ENCODE data around the gene KLK1.

The KLK1 gene

DNA sequence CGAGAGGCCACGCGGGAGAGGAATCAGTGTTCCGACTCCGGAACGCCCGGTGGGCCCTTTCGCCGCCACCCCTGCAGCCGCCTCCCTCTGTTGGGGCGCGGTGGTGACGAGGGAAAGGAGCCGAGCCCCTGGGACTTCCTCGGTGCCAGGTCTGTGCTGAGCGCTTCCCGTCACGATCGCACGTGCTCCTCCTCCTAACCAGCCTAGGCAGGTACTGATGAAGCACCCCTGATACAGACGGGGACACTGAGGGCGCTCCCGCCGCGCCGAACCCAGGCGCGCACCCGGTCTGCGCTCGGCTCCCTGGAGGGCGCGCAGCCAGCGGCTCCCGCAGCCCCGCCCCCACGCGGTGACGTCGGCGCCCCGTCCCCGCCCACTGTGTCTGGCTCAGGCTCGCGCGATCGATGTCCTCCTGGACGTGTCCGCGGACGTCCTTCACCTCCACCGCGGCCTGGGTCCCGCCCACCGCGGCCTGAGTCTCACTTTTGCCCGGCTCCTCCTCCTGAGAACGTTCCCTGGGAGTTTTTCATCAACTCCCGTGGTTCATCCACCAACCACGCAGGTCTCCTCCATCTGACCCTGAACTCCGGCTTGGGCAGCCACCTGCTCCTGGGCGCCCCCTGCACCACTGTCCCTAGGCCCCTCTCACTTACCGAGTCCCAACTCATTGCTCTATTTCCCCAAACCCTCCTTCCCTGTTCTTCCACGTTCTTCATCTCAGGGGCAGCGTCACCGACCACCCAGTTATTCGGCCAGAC is 12.4 kb upstream of the KLK1 start:
- DNase-seq: peak; percentile 91

DNA sequence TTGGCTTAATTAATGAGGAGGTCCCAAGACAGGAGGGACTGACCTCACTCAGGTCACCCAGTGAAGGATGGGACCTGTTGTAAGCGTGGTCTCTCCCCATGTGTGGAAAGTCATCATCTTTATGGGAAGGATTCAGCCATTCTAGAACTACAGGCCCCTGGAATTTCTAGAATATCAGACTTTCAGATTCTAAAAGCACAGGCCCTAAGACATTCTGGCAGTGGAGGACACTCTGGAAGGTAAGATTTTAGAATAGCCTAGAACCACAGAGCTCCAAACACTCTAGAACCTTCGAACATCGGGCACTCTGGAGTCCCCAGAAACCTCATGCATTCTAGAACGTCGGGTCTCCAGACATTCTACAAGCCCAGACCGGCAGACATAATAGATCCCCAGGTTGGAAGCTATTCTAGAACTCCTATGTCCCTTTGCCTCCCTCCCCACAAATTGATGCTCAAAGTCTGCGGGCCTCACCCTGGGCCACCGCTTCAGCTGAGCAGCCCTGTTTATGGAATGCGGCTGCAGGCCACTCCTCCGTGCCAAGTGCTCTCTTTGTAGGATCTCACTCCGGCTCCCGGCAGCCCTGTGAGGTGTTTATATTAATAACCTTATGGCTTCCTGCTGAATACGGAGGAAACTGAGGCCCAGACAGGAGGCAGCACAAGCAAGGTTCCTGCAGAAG is 11.7 kb upstream of the KLK1 start:
- DNase-seq: peak; percentile 70

DNA sequence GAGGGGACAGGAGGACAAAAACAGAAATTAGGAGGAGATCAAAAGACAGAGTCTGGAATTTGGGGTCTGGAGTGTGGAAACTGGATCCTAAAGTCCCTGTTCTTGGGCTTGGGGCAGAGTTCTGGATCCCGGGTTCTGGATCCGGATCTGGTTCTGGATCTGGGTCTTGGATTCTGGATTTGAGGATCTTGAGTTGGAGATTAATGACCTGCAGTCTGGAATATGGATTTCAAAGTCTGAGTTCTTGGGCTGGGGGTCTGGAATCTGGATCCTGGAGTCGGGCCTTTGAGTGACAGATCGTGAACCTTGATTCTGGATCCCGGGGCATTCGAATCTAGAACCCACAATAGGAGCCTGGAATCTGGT is 10.2 kb upstream of the KLK1 start:
- DNase-seq: no peak

DNA sequence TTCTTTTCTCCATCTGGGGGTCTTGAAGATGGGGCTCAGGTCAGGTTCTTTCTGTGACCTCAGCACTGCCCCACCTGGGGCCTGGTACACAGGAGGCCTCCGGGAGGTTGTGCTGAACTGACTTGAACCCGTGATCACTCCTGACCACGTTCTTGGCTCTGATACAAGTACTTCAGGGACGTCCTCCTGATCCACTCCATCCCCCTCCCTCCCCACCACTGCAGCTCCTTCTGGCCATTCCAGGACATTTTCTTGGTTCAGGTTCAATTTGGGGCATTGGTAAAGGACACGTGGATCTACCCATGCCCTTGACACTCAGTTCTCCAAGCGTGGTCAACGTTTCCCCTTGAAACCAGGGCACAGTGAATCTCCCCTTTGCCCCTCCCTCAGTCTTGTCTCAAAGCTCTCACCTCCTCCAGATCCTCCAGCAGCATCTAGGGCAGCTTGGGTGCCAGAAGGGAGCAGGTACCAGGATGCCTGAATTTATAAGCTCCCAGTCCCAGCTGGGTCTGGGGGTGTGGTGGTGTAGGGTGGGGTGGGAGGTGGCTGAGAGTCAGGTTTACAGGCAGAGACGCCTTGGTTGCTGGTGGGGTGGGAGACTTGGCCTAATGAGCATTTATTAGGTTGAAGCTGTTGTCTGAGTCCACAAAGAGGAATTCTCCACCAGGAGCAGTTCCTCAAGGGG is 9.7 kb upstream of the KLK1 start, which contains the start of gene KLK15:
TSS of gene KLK15 (minus strand) at position 458 of the 685 bp plus-strand sequence. CDS start 2,082 bp downstream, outside the sequence.
- DNase-seq: peak; percentile 38

DNA sequence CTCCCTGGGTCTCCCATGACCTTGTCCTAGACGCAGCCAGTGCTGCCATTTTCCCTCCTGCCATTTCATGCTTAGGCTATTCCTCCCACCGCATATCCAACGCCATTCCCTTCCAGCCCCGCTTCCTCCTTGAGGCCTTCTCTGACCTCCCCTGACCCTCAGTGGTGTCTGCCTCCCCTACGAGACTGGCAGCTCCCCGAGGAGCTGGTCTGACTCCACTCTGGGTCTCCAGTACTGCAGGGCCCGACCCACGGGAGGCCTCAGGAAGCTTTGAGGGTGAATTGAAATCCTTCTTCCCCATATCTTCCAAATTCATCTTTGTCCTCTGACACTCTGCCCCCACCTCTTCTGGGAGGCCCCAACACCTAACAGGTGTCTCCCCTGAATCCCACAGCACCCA is 9.1 kb upstream of the KLK1 start:
- DNase-seq: peak; percentile 41

DNA sequence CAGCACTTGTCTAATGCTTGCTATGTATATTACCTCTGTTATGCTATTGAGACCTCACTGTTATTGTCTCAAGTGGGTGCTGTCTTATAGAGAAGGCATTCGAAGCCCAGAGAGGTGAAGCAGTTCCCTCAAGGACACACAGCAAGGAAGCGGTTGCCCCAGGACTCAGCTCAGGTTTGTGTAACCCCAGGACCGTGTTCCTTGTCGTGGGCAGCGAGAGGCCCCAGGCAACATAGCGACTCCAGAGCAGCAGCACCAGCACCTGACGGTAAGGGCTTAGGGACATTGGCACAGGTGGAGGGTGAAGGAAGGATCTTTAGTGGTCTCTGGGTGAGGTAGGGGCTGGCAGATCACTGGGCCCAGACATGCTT is 7.4 kb upstream of the KLK1 start:
- peak; percentile 37 for DNase-seq

DNA sequence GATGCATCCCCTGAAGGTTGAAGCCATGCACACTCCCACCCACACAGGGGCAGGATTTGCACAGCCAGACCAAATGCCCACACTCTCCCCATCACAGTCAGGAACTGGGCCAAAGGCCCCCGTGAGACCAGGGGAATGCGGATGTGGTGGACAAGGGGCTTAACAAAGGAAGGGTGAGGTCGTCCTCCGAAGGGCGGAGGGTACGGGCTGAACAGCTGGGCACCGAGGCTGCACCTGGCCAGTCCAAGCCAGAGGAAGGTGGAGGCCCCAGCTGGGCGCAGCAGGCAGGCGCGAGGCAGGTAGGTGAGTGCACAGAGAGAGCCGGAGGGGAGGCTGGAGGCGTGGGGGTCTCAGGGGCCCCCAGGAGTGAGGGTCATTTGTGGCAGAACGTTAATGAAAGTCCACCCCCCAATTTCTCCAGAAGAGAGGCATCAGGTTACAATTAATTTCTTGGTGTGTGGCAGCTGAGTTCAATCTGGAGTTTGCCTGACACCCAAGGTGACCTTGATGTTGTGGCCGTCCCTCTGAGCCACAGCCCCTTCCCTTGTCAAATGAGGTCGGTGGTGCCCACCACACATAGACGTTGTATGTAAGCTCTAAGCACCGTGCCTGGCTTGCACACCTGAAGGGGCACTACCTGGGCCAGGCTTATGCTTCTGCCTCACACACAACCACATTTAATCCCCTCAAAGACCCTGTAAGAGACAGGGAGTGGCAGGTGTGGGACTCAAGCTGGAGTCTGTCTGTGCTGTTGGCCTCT is 6.9 kb upstream of the KLK1 start:
- DNase-seq: peak; percentile 37

DNA sequence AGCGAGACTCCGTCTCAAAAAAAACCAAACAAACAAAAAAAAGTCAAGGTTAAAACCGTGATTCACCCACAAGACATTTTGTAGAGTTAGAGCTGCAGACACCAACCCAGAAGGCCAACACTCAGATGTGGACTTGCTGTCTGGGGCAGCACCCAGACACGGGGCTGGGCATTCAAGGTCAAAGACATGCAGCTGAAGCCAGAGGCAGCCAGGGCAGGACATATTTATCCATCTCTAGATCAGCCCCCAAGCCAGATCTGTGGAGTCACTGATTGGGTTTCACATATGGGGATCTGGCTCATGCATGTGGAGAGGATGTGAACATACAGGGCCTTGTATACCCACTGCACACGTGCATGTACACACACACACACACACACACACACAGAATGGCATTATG is 6.2 kb upstream of the KLK1 start:
- peak; percentile 50 for DNase-seq

DNA sequence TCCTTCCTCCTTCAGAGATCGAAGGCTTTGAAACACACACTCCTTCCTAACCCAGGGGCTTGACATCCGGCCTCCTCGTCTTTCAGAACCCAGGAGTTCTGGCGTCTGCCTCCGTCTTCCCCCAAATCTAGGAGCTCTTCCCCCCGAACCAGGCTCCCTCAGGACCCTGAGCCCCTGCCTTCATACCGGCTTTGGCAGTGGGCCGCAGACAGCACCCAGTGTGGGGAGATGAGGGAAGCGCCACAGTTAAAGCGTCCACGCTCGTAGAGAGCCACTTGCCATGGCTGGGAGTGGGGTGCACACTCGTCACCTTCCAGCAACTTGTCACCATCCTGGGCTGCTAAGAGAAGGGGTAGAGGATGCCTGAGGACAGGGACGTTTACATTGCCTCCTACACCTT is 3.9 kb upstream of the KLK1 start:
- DNase-seq: no peak

DNA sequence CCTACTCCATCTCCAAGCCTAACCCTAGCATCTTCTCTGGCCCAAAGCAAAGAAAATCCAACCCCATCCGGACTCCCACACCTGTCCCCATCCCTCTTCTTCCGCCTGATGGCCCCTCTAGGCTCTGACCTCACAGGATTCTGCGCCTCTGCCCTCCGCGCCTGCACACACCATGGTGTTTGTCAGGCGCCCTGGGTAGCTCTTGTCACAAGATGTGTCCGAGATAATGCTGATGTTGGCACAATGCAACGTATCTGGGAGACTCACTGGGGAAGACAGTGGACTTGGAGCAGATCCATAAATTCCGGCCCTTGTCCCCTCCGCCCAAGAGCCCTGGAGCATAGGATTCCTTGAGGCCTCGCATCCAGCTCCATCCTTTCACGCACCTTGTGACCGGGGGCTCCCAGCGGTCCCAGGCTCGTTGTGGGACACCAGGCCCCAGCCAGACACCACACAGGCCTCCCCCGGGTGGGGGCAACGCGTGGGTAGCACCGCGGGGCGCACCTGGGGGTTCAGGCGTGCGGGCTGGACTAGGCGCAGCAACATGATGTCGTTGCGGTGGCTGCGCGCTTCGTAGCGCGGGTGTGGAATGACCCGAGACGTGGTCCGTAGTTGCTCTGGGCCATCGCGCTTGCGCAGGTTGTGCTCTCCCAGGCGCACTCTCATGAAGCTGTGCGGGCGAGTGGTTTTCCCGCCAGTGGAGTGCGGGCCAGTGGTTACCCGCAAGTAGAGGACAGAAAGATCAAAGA is 3.1 kb upstream of the KLK1 start:
- peak; percentile 44 for DNase-seq

DNA sequence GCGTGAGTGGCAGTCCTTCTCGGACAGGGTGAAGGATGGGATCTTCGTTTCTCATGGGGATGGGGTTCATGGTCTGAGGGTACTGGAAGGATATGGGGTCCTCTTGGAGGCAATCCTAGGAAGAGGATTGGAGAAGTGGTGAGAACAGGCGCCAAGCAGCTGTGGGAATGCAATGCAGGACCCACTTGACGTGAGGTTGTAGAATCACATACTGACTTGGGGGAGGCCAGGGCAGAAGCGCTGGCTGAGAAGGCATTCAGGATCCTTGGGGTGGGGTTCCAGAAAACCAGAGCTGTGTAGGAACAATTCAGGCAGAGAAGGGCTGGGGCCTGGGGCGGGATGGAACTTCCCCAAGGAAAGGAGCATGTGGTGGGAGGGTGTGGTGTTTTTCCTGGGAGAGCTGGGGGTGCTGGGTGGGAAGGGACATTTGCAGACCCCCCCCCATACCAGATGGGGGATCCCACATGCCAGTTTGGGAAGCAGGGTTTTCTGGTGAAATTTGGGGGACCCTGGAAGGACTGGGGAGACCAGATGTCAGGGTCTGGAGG is 852 bp downstream of the KLK1 start:
- peak; percentile 44 for DNase-seq

DNA sequence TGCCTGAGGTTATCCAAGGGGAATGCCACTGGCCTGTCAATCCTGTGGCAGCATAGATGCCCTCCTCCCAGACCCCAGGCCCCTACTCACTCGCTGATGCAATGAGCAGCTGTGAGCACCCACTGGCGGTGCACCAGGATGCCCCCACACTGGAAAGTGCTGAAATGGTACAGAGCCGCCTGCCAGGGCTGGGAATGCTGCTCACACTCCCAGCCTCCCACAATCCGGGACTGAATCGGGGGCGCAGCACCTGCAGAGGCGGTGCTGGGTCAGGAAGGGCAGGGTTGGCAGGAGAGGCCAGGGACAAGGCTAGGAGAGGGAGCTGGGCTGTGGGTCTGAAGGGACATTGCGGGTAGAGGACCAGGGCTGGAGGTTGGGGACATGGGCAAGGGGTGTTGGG is 2.0 kb downstream of the KLK1 start:
- no peak for DNase-seq

DNA sequence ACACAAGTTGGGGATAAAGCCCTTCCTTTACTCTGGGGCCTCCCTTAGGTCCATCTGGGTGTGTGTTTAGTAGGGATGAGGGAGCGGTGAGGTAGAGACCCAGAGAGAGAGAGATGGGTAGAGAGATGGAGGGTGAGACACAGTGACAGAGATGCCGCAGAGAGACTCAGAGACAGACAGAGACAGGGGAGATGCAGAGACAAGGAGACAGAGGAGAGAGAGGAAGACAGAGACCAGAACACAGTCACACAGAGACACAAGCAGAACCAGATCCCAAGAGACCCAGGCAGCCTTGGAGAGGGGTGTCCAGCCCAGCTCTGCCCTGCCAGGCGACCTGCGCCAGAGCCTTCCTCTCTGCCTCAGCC is 2.4 kb downstream of the KLK1 start:
- DNase-seq: no peak

DNA sequence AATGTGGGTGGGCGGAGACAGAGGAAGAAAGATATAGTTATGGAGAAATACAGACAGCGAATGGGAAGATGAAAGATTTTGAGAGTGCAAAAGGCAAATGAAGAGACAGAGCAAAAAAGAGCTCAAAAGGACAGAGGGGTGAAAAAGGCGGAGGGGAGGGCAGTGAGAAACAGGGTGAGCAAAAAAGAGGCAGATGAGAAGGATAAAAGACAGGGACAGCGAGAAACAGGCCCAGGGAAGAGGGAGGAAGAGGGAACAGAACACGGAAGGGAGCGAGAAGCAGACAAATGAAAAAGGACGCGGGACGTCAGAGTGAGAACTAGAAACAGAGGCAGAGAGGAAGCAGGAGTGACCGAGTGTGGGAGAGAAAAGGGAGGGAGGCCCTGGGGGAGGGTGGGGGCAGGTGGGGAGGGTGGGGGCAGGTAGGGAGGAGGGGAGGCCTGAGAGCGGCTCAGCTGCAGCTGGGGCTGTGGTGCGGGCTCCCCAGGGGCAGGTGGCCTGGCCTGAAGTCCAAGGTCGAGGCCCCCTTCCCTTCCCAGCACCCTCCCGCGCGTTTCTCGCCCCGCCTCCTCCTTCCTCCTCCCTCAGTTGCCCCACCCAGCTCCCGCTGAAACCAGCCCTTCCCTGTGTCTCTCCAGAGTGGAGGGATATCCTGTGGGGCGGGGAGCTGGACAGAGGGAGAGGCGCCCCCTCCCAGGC is 2.9 kb downstream of the KLK1 start:
- DNase-seq: no peak

DNA sequence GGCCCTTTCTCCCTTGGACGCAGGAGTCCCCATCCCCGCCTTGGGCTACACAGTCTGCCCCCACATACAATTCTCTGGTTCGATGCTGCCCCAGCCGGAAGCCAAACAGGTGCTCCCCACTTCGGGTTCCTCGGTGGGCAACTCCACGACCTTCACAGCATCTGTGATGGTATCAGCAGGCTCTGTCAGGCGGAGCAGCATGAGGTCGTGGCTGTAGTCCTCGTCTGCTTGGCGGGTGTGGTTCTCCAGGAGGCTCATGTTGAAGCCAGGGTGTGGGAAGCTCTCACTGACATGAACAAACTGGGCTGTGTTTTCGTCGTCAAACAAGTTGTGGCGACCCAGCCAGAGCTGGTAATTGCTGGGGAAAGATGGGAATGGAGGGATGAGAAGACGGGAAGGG is 3.5 kb downstream of the KLK1 start:
- DNase-seq: no peak

DNA sequence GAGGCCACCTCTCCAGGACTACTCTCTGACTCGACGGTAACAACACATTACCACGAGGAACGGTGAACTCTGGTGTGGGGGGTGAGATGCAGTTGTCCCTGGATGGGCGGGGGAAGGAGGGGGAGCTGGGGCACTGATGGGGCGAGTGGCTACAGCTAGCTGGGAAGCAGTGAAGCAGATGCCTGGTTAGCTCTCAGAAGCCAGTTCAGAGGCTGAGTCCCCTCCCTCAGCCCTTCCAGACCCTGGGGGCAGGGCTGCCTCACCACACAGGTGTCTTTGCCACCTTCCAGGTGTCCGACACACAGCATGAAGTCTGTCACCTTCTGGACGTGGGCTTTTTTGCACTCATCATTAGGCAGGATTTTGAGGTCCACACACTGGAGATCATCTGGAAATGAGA is 4.0 kb downstream of the KLK1 start:
- no peak for DNase-seq

DNA sequence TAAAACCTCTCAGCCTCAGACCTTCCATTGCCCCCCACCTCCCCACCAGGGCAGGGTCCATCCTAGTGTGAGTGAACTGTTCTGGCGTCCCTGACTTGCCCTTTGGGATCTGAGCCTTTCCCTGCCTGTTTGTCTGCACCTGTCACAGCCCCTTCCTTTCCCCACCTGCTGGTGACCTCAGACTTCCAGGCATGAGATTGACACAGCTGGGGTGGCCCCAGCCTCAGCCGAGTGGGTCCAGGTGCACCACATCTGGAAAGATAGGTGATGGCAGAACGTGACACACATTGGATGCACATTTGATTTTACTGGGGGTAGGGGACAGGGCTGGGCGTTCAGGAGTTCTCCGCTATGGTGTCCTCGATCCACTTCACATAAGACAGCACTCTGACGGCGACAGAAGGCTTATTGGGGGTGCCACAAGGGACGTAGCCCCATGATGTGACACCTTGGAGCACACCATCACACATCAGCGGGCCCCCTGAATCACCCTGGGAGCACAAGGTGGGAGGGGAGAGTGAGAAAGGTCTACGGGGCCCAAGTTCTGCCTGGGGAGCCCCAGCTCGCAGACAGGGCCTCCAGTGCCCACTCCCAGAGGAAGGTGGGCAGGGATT is 4.6 kb downstream of the KLK1 start:
- no peak for DNase-seq

DNA sequence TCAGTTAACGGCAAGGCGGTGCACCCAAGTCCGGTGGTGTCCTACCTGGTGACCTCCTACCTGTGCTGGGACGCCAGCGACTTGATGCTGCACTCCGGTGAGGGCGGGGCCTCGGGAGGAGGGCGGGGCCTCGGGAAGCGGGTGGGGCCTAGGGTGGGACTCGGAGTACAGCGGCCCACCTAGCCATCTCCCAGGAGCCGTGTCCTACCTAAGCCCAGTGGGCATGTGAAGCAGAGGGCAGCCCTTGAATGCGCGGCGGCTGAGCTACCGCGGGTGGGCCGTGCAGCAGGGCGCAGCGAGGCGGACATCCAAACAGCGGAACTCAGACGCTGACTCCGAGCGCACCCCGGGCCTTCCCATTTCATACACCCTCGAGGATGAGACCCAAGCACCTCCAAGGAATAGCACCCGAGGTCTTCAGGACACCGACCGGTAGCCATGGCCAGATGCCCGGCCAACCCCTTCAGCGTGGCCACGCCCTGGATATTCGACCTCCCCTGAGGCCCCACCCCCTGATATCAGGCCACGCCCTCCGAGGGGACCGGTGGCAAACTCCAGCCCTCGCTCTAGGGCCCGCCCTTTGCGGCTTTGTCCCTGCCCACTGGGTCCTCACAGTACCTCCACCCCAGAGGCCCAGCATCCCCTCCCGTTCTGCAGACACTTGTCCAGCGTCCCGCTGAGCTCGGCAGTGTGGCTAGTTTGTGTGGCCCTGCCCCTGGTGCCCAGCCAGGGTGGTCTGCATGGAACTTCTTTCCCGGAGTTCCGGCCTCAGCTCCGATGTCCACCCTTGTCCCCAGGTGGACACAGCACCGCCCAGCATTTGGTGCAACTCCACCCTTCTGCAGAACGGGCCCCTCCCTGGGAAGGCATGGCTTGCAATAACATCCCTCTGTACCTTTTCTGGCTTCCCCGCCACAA is 5.4 kb downstream of the KLK1 start:
- DNase-seq: peak; percentile 87

DNA sequence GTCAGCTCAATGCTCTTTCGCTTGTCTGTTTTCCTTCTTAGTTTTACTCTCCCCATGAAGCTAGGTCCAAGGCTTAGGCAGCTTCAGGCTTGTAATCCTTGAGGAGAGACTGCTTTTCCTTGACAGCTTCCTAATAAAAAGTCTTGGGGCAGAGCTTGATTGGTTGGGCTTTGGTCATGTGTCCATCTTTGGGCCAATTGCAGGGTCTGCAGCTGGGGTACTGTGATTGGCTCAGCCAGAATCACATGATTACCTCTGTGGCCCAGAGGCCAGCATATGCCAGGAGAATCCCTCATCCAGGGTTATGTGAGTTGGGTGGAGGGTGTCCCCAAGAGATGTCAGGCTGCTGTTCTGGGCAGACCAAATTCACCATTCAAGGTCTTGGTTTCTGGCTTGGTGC is 8.1 kb downstream of the KLK1 start:
- DNase-seq: no peak

DNA sequence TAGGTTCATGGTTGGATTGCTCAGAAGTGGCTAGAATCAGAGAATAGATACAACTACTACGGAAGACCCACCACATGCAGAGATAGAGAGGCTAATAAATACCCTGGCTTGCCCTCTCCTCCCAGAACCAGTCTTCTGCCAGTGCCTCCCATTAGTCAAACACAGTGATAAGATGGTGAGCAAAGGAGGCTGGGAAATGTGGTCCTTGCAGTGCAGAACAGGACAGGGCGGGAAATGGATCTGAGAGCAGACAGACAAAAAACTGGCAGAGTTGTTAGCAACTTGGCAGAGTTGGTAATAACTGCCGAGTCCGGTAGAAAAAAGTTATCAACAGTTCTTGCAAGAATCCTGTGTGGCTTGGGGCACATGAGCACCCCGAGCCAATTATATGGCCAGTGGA is 8.7 kb downstream of the KLK1 start:
- DNase-seq: no peak

All from islet precursor cell (in vitro differentiated cells).